GM12878 (cell line): ENCODE data around the gene CYBB. TPM values are rescaled to one million over a fixed set of nuclear protein-coding genes. Genes with fewer than 3 reads are reported as not detected.
A peak's percentile ranks its signal among the peaks of the same experiment; 100 is the strongest.

Experiments
- ATAC-seq: fragments of 200-7000 bp; cut with Tn5 transposase; 3 replicates; pipeline ENCODE4 v1.9.1; 2020; ENCODE audit warnings: mild to moderate bottlenecking, moderate library complexity
- BruUV-seq: library from RNA; stranded (reverse); fragments of 400-500 nt; replicated peaks from 2 replicates; lab custom pipeline; 2021; lab: Mats Ljungman, UMichigan
- CTCF ChIA-PET: fragments of 300-600 bp; sonication (Branson Sonifier 250); formaldehyde crosslinking; extraction: SDS; loops from one replicate; lab custom pipeline; 2021; ENCODE audit warnings: inconsistent platforms; lab: Yijun Ruan, JAX
- POLR2A ChIA-PET: fragments of 350-600 bp; formaldehyde crosslinking; extraction: SDS; loops from one replicate; lab custom pipeline; 2021; ENCODE audit warnings: inconsistent platforms; lab: Charles Lee
- RAD21 ChIA-PET: fragments of 300-600 bp; sonication (Branson Sonifier 250); formaldehyde crosslinking; loops from one replicate; lab custom pipeline; 2023; ENCODE audit warnings: antibody characterized with exemption; ENCODE audit not compliant: unreplicated experiment; lab: Charles Lee
- SMC1A ChIA-PET: fragments of 300-600 bp; sonication (Branson Sonifier 250); formaldehyde crosslinking; loops from one replicate; lab custom pipeline; 2023; ENCODE audit not compliant: unreplicated experiment, uncharacterized antibody; lab: Charles Lee
- DNase-seq: peaks from one replicate; pipeline ENCODE4 v3.0.0-alpha.2; 2011; ENCODE audit warnings: low read depth, low spot score
- FAIRE-seq: peaks from 3 replicates; lab custom pipeline; 2011; peaks lifted over from hg19 to GRCh38; lab: Jason Lieb, UNC
- H2AFZ ChIP-seq: 2 replicates; pipeline ENCODE4 v1.6.0; 2011; ENCODE audit warnings: low read depth, low read length, control low read depth; ENCODE audit not compliant: control insufficient read depth
- H3K27ac ChIP-seq: 2 replicates; pipeline ENCODE4 v1.5.1; 2011; ENCODE audit warnings: control low read depth; ENCODE audit not compliant: control insufficient read depth, insufficient read depth
- H3K27me3 ChIP-seq, 2 experiments: replicated peaks in 1 of 2; 2 replicates each; pipeline versions ENCODE4 v1.6.0 to v1.6.1; 2011; ENCODE audit warnings: low read length in 1 of 2; ENCODE audit not compliant: control insufficient read depth in 2 of 2, insufficient read depth in 2 of 2
- H3K36me3 ChIP-seq, 2 experiments: 2 replicates each; pipeline ENCODE4 v1.5.1; 2011; ENCODE audit warnings: low read length in 1 of 2; ENCODE audit not compliant: control insufficient read depth in 2 of 2, insufficient read depth in 2 of 2
- H3K4me1 ChIP-seq: 2 replicates; pipeline ENCODE4 v1.6.1; 2011; ENCODE audit warnings: mild to moderate bottlenecking, low read length, moderate library complexity, mixed read lengths; ENCODE audit not compliant: control insufficient read depth, insufficient read depth
- H3K4me2 ChIP-seq: 2 replicates; pipeline ENCODE4 v1.6.0; 2011; ENCODE audit warnings: control low read depth; ENCODE audit not compliant: control insufficient read depth, insufficient read depth
- H3K4me3 ChIP-seq: fragments of 200-600 bp; sonication (generic); 2 replicates; pipeline ENCODE4 v1.5.1; 2016
- H3K79me2 ChIP-seq: 2 replicates; pipeline ENCODE4 v1.6.0; 2011; ENCODE audit warnings: low read length; ENCODE audit not compliant: control insufficient read depth, insufficient read depth
- H3K9ac ChIP-seq: 2 replicates; pipeline ENCODE4 v1.8.0; 2011; ENCODE audit warnings: low read length, control low read depth, mixed read lengths; ENCODE audit not compliant: control insufficient read depth, insufficient read depth
- H3K9me3 ChIP-seq: replicated peaks from 3 replicates; pipeline ENCODE4 v1.5.1; 2011; ENCODE audit warnings: mild to moderate bottlenecking, low read length; ENCODE audit not compliant: control insufficient read depth, insufficient read depth
- H4K20me1 ChIP-seq: 2 replicates; pipeline ENCODE4 v1.6.0; 2011; ENCODE audit not compliant: control insufficient read depth, insufficient read depth
- ATF3 ChIP-seq: IDR thresholded peaks from 2 replicates; pipeline ENCODE4 v1.6.1; 2011; ENCODE audit warnings: low read depth, mild to moderate bottlenecking, low read length, moderate library complexity, borderline replicate concordance; ENCODE audit errors: extremely low read depth
- BCLAF1 ChIP-seq: fragments of 450-650 bp; IDR thresholded peaks from 2 replicates; pipeline ENCODE4 v1.6.1; 2017; ENCODE audit warnings: antibody characterized with exemption, mild to moderate bottlenecking, moderate library complexity
- CREB1 ChIP-seq: IDR thresholded peaks from 2 replicates; pipeline ENCODE4 v1.6.1; 2012; ENCODE audit warnings: low read depth, mild to moderate bottlenecking, inconsistent platforms
- KAT2A ChIP-seq: conservative IDR thresholded peaks from 2 replicates; pipeline ENCODE4 v1.6.1; 2011; ENCODE audit warnings: low read depth, low read length; ENCODE audit not compliant: control insufficient read depth
- NFYA ChIP-seq: IDR thresholded peaks from 2 replicates; pipeline ENCODE4 v1.6.1; 2011; ENCODE audit warnings: low read depth, mild to moderate bottlenecking, low read length, improper control_type of control experiment, borderline replicate concordance
- PML ChIP-seq: IDR thresholded peaks from 2 replicates; pipeline ENCODE4 v1.6.1; 2012; ENCODE audit warnings: low read length, inconsistent platforms
- POLR2AphosphoS5 ChIP-seq: IDR thresholded peaks from 2 replicates; pipeline ENCODE4 v1.6.1; 2011; ENCODE audit warnings: mild to moderate bottlenecking, low read length, inconsistent platforms
- SIX5 ChIP-seq: IDR thresholded peaks from 2 replicates; pipeline ENCODE4 v1.6.1; 2011; ENCODE audit warnings: mild to moderate bottlenecking, low read depth, low read length, moderate library complexity; ENCODE audit not compliant: severe bottlenecking
- SMC3 ChIP-seq: IDR thresholded peaks from 2 replicates; pipeline ENCODE4 v1.6.1; 2011; ENCODE audit warnings: low read length, improper control_type of control experiment, borderline replicate concordance
- TARDBP ChIP-seq: IDR thresholded peaks from 2 replicates; pipeline ENCODE4 v1.6.1; 2016; ENCODE audit warnings: borderline replicate concordance
- YBX1 ChIP-seq: fragments of 450-650 bp; IDR thresholded peaks from 2 replicates; pipeline ENCODE4 v1.6.1; 2016; ENCODE audit warnings: antibody characterized with exemption
- WGBS: methylation state at CpG from one replicate; pipeline ENCODE4 v1.1.6; 2016; ENCODE audit warnings: low lambda C conversion rate; ENCODE audit not compliant: insufficient replicate concordance, insufficient coverage; ENCODE audit errors: missing lambda C conversion rate; 5-methylcytosine and 5-hydroxymethylcytosine counted together
- in situ Hi-C: fragments of 300-500 bp; cut with MboI; formaldehyde crosslinking; loops from 9 replicates; pipeline ENCODE4 v1.14.3; 2018; ENCODE audit warnings: mixed read lengths
- intact Hi-C: fragments of 100-400 bp; cut with micrococcal nuclease; formaldehyde crosslinking; loops from one replicate; pipeline ENCODE4 v1.14.2; 2022; ENCODE audit not compliant: unreplicated experiment
- polyA plus RNA-seq, 11 experiments: library from polyadenylated mRNA; depleted of rRNA in 4 of 11; unstranded in 6 of 11; stranded (reverse) in 5 of 11; fragments of >200 nt; fragmentation: Nextera tagmentation in 4 of 11; fragmentation: Illumina TruSeq in 1 of 11; extraction: Ambion mirVana in 4 of 11; extraction: Trizol in 1 of 11; gene quantifications; 1 replicate in 1 of 11; 2 replicates in 10 of 11; pipeline versions ENCODE4 v1.2.1 to v1.2.3, GENCODE V29; 2011 to 2016; ENCODE audit warnings: inconsistent platforms in 2 of 11, missing spikeins in 2 of 11, low read depth in 1 of 11
- total RNA-seq, 4 experiments: library from RNA; depleted of rRNA in 3 of 4; stranded (reverse); fragments of >200 nt in 3 of 4; fragmentation: Illumina TruSeq in 1 of 4; extraction: Trizol in 1 of 4; gene quantifications; 2 replicates each; pipeline versions ENCODE4 v1.2.1 to v1.2.3, GENCODE V29; 2013 to 2021

Gene CYBB
- total and polyA plus RNA-seq, 10 of the 15 experiments (the other 5 are each of a cell fraction or from before 2014, with no cell fraction given), result 6.2 to 73.9 (median 24.8) TPM

- DNase-seq, result no peak
- H3K4me3 ChIP-seq, result no peak overlapping the region
- ChIA-PET RAD21 (interaction anchor here (1.1 to 6.4 kb wide), 13 partner anchors 9 to 580 kb away, joined by 3 to 186 read pairs (median 13); partner anchors contain the start of genes CYBB and RPGR), CTCF (interaction anchor here (2.0 to 8.6 kb wide), 9 partner anchors 8 to 79 kb away, joined by 4 to 376 read pairs (median 31); partner anchors contain the start of gene CYBB), POLR2A (interaction anchor here (0.6 to 3.7 kb wide), 7 partner anchors 8 to 524 kb away, joined by 3 to 19 read pairs (median 4); partner anchors contain the start of gene CYBB), SMC1A (interaction anchor here (0.9 to 7.1 kb wide), 12 partner anchors 8 to 529 kb away, joined by 3 to 264 read pairs (median 18); partner anchors contain the start of gene CYBB)
- no peak for ATAC-seq
- no peak overlapping the region for H3K9ac ChIP-seq
- H3K27me3 ChIP-seq, result no peaks in the 10 kb centered on the region
- intact Hi-C loops, result loop anchor here (2.0 kb wide), 2 partner anchors 30 to 40 kb away; no protein-coding TSS in a partner anchor
- H3K4me1 ChIP-seq, result peaks cover 15% of the 10 kb centered on the region
- peak overlapping the region; percentile 1; the same call in 1 of the 2 replicates for H3K4me2 ChIP-seq
- H3K36me3 ChIP-seq, result no peaks in the 10 kb centered on the region
- 17% methylated on average over 1 of the region's 1 CpG for WGBS
- TF ChIP-seq BCLAF1 (no peak), NFYA (no peak), CREB1 (no peak), SMC3 (no peak), SIX5 (no peak), YBX1 (no peak), TARDBP (no peak), PML (no peak), ATF3 (no peak), KAT2A (no peak), POLR2AphosphoS5 (no peak)
- H2AFZ ChIP-seq, result peak overlapping the region; percentile 15
- FAIRE-seq, result no peak
- no peaks in the 10 kb centered on the region for H3K9me3 ChIP-seq
- BruUV-seq, result no TSS peak
- H3K79me2 ChIP-seq, result no peaks in the 10 kb centered on the region
- in situ Hi-C loops, result loop anchor here (10.0 kb wide), 1 partner anchor 428 kb away; no protein-coding TSS in a partner anchor
- no peaks in the 10 kb centered on the region for H4K20me1 ChIP-seq
- H3K27ac ChIP-seq, result peak overlapping the region; percentile 51
Observed at GRCh38 chrX:37746951-37747350, 32.9 kb upstream of the CYBB start.
